ENCODE measurements around the gene G6PD. TPM values are rescaled to one million over a fixed set of nuclear protein-coding genes. Genes with fewer than 3 reads are reported as not detected.

The G6PD gene
- total and polyA plus RNA-seq, 10 of the 15 experiments (the other 5 are each of a cell fraction or from before 2014, with no cell fraction given): 1.6 to 62.5 (median 28.4) TPM

DNA sequence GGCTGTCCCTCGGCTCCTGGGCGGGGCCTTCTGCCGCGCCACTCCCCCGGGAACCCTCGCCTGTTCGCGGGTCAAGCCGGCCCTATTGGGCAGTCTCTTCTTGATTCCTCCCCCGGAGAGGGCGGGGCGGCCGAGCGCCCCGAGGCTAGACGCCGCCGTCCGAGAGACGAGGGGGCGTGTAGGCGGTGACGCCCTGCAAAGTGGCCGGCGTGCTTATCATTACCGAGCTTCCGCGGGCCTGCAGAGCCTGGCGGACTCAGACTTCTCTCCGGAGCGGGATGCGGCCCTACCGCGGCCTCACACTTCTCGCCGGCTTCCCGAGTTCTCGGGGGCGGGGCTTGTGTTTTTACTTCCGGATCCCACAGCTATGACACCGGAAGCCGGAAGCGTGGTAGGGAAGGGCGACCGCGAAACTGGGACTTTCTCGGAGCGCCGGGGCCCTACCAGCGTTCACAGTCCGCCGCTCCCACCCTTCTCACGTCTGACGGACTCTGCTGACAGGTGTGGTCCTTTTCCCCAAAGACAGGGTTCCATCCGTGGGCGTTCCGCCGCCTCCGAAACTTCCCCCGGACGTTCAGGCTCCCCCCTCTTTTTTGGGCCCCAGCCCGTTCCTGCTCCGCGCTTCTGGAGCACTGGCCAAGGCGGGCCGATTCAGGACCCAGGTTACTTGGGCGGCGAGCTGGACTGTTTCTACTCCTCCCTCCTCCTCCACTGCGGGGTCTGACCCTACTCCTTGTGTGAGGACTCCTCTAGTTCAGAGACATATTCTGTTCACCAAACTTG, 790 bp upstream of the G6PD start, which contains the start of gene IKBKG:
Gene IKBKG, plus strand, starts transcription at position 376 of the 783 bp plus-strand sequence. CDS start 4,383 bp downstream, outside the sequence.
- Histone ChIP-seq H3K36me3 (ENCODE audit: control insufficient read depth in 2 of 2, insufficient read depth in 2 of 2, low read length in 1 of 2) (no peaks in the 10 kb centered on the region), H3K9me3 (replicated peaks; ENCODE audit: control insufficient read depth, insufficient read depth, low read length) (no peaks in the 10 kb centered on the region; the same call in 2 of the 3 replicates), H3K27me3 (replicated peaks in 1 of 2; ENCODE audit: control insufficient read depth in 2 of 2, insufficient read depth in 2 of 2, low read length in 1 of 2) (no peaks in the 10 kb centered on the region), H3K9ac (ENCODE audit: control insufficient read depth, insufficient read depth, low read length) (peak within 1 kb of the TSS; percentile 70), H2AFZ (ENCODE audit: control insufficient read depth, low read depth, low read length) (peak within 1 kb of the TSS; percentile 80), H3K4me3 (peak within 1 kb of the TSS; percentile 72), H3K4me1 (ENCODE audit: control insufficient read depth, insufficient read depth, low read length) (peaks cover 14% of the 10 kb centered on the region), H3K79me2 (ENCODE audit: control insufficient read depth, insufficient read depth, low read length) (peaks cover 30% of the 10 kb centered on the region), H3K4me2 (ENCODE audit: control insufficient read depth, insufficient read depth) (peak within 1 kb of the TSS; percentile 86), H4K20me1 (ENCODE audit: control insufficient read depth, insufficient read depth) (no peaks in the 10 kb centered on the region), H3K27ac (ENCODE audit: control insufficient read depth, insufficient read depth) (peak within 1 kb of the TSS; percentile 65)
- ChIA-PET POLR2A (interaction anchor here (0.6 to 0.8 kb wide), 2 partner anchors 485 to 688 kb away, joined by 3 to 4 read pairs; no protein-coding TSS in a partner anchor), SMC1A (ENCODE audit: uncharacterized antibody, unreplicated experiment) (no interaction called here), CTCF (interaction anchor here (0.8 kb wide), 1 partner anchor 174 kb away, joined by 4 read pairs; no protein-coding TSS in a partner anchor), RAD21 (ENCODE audit: unreplicated experiment) (no interaction called here)
- in situ Hi-C loops (cut with MboI): loop anchor here (10.0 to 25.0 kb wide), 2 partner anchors 287 to 410 kb away; partner anchors contain the start of genes OPN1LW and SMIM9
- WGBS (ENCODE audit: insufficient coverage, insufficient replicate concordance, low lambda C conversion rate, missing lambda C conversion rate): 36% methylated on average over 67 of the region's 69 CpGs
- no TSS peak for BruUV-seq (replicated peaks)
- ATAC-seq (peak; percentile 89), FAIRE-seq (no peak), DNase-seq (ENCODE audit: low read depth, low spot score) (peak; percentile 57)
- intact Hi-C loops (cut with micrococcal nuclease; ENCODE audit: unreplicated experiment): no loop called here
- TF ChIP-seq SMAD5 (IDR thresholded peaks at IDR 0.05; ENCODE audit: low read depth) (no peak), EP300 (IDR thresholded peaks at IDR 0.05; ENCODE audit: borderline replicate concordance in 1 of 2, control insufficient read depth in 1 of 2, low read depth in 2 of 2, low read length in 2 of 2) (no peak), TAF1 (IDR thresholded peaks at IDR 0.05; ENCODE audit: borderline replicate concordance, low read depth, low read length) (peak; percentile 52; the same call in 1 of the 2 replicates), EED (IDR thresholded peaks at IDR 0.05; ENCODE audit: low read depth) (0 out of 2 replicates have a peak, but pooled peaks have one; percentile 19), BHLHE40 (IDR thresholded peaks at IDR 0.05; ENCODE audit: borderline replicate concordance in 1 of 2, low read depth in 2 of 2, low read length in 1 of 2) (0 out of 4 replicates have a peak, but pooled peaks have one; percentile 5 to 30), FOXK2 (IDR thresholded peaks at IDR 0.05) (peak; percentile 19; the same call in 1 of the 2 replicates), SIN3A (IDR thresholded peaks at IDR 0.05; ENCODE audit: low read depth, low read length) (peak; percentile 6; the same call in 1 of the 2 replicates), ETV6 (conservative IDR thresholded peaks at IDR 0.05 in 1 of 2, IDR thresholded peaks at IDR 0.05 in 1 of 2; ENCODE audit: borderline replicate concordance in 1 of 2, low read depth in 1 of 2) (peak in 1 of 2 experiments; percentile 65; a peak in 2 of 4 replicates), POLR2A (IDR thresholded peaks at IDR 0.05; ENCODE audit: low read depth, low read length) (peak; percentile 67), RUNX3 (IDR thresholded peaks at IDR 0.05; ENCODE audit: low read length) (peak; percentile 73), TCF3 (IDR thresholded peaks at IDR 0.05; ENCODE audit: borderline replicate concordance, insufficient read depth, low read depth, low read length) (0 out of 2 replicates have a peak, but pooled peaks have one; percentile 22), POU2F2 (IDR thresholded peaks at IDR 0.05; ENCODE audit: borderline replicate concordance, low read depth, low read length) (0 out of 3 replicates have a peak, but pooled peaks have one; percentile 11)
- TF ChIP-seq, protein P1, sequence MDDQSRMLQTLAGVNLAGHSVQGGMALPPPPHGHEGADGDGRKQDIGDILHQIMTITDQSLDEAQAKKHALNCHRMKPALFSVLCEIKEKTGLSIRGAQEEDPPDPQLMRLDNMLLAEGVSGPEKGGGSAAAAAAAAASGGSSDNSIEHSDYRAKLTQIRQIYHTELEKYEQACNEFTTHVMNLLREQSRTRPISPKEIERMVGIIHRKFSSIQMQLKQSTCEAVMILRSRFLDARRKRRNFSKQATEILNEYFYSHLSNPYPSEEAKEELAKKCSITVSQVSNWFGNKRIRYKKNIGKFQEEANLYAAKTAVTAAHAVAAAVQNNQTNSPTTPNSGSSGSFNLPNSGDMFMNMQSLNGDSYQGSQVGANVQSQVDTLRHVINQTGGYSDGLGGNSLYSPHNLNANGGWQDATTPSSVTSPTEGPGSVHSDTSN (IDR thresholded peaks at IDR 0.05; ENCODE audit: insufficient replicate concordance, low read depth, low read length): peak; percentile 27
- TF ChIP-seq, protein P2, sequence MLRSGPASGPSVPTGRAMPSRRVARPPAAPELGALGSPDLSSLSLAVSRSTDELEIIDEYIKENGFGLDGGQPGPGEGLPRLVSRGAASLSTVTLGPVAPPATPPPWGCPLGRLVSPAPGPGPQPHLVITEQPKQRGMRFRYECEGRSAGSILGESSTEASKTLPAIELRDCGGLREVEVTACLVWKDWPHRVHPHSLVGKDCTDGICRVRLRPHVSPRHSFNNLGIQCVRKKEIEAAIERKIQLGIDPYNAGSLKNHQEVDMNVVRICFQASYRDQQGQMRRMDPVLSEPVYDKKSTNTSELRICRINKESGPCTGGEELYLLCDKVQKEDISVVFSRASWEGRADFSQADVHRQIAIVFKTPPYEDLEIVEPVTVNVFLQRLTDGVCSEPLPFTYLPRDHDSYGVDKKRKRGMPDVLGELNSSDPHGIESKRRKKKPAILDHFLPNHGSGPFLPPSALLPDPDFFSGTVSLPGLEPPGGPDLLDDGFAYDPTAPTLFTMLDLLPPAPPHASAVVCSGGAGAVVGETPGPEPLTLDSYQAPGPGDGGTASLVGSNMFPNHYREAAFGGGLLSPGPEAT (IDR thresholded peaks at IDR 0.05; ENCODE audit: low read depth): peak; percentile 75; the same call in 1 of the 2 replicates
- TF ChIP-seq, protein P3, sequence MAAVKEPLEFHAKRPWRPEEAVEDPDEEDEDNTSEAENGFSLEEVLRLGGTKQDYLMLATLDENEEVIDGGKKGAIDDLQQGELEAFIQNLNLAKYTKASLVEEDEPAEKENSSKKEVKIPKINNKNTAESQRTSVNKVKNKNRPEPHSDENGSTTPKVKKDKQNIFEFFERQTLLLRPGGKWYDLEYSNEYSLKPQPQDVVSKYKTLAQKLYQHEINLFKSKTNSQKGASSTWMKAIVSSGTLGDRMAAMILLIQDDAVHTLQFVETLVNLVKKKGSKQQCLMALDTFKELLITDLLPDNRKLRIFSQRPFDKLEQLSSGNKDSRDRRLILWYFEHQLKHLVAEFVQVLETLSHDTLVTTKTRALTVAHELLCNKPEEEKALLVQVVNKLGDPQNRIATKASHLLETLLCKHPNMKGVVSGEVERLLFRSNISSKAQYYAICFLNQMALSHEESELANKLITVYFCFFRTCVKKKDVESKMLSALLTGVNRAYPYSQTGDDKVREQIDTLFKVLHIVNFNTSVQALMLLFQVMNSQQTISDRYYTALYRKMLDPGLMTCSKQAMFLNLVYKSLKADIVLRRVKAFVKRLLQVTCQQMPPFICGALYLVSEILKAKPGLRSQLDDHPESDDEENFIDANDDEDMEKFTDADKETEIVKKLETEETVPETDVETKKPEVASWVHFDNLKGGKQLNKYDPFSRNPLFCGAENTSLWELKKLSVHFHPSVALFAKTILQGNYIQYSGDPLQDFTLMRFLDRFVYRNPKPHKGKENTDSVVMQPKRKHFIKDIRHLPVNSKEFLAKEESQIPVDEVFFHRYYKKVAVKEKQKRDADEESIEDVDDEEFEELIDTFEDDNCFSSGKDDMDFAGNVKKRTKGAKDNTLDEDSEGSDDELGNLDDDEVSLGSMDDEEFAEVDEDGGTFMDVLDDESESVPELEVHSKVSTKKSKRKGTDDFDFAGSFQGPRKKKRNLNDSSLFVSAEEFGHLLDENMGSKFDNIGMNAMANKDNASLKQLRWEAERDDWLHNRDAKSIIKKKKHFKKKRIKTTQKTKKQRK (IDR thresholded peaks at IDR 0.05; ENCODE audit: low read depth, low read length): no peak
